Stimulated activated naive B cell treated with anti-CD40 and anti-IgM and Interleukin-4, amounts not matched to agents 10 μg/mL and 1 μg/mL and 100 μg/mL, for 72 hours (primary cell): Measurements from ENCODE around the gene GCG.

Experiments used
- ATAC-seq, 2 donors: fragments of 150-1000 bp; cut with Tn5 transposase; replicated peaks; 2 replicates each; pipeline ENCODE4 v1.10.0; 2021; ENCODE audit warnings: moderate library complexity in 1 of 2
- DNase-seq: peaks from one replicate; pipeline ENCODE4 v3.0.0; 2021
- H3K27ac Mint-ChIP-seq: one replicate; pipeline ENCODE4 v1.8.0; 2022; ENCODE audit warnings: mild to moderate bottlenecking, mixed read lengths
- H3K27me3 Mint-ChIP-seq, 2 donors: one replicate each; pipeline ENCODE4 v1.8.0; 2022; ENCODE audit warnings: mixed read lengths in 2 of 2
- H3K36me3 Mint-ChIP-seq, 2 donors: one replicate each; pipeline ENCODE4 v1.8.0; 2022; ENCODE audit warnings: mixed read lengths in 2 of 2, mild to moderate bottlenecking in 1 of 2
- H3K4me1 Mint-ChIP-seq, 2 donors: one replicate each; pipeline ENCODE4 v1.8.0; 2022; ENCODE audit warnings: mixed read lengths in 2 of 2, mild to moderate bottlenecking in 1 of 2
- H3K4me3 Mint-ChIP-seq, 2 donors: one replicate each; pipeline ENCODE4 v1.8.0; 2022; ENCODE audit warnings: mild to moderate bottlenecking in 2 of 2, mixed read lengths in 2 of 2, moderate library complexity in 1 of 2
- H3K9me3 Mint-ChIP-seq, 2 donors: one replicate each; pipeline ENCODE4 v1.8.0; 2022; ENCODE audit warnings: mixed read lengths in 2 of 2, mild to moderate bottlenecking in 1 of 2

GCG gene

GRCh38 chr2:162126111-162126519 lies 25.9 kb downstream of the GCG start:
- Mint-ChIP-seq H3K9me3 (no peaks in the 10 kb centered on the region), H3K36me3 (no peaks in the 10 kb centered on the region), H3K27ac (peak overlapping the region; percentile 6), H3K4me1 (peaks cover 18 to 22% of the 10 kb centered on the region in 2 donors), H3K4me3 (no peak overlapping the region), H3K27me3 (no peaks in the 10 kb centered on the region)
- ATAC-seq (peak; percentile 95 to 97), DNase-seq (peak; percentile 41)

- H3K4me1 Mint-ChIP-seq, result peaks cover 18 to 22% of the 10 kb centered on the region in 2 donors
- no peak overlapping the region for H3K4me3 Mint-ChIP-seq
- no peaks in the 10 kb centered on the region for H3K27me3 Mint-ChIP-seq
- DNase-seq (no peak), ATAC-seq (no peak)
- no peaks in the 10 kb centered on the region for H3K36me3 Mint-ChIP-seq
- no peaks in the 10 kb centered on the region for H3K9me3 Mint-ChIP-seq
- H3K27ac Mint-ChIP-seq, result no peak overlapping the region
Measured at GRCh38 chr2:162125138-162125537, 26.9 kb downstream of the GCG start.

DNA sequence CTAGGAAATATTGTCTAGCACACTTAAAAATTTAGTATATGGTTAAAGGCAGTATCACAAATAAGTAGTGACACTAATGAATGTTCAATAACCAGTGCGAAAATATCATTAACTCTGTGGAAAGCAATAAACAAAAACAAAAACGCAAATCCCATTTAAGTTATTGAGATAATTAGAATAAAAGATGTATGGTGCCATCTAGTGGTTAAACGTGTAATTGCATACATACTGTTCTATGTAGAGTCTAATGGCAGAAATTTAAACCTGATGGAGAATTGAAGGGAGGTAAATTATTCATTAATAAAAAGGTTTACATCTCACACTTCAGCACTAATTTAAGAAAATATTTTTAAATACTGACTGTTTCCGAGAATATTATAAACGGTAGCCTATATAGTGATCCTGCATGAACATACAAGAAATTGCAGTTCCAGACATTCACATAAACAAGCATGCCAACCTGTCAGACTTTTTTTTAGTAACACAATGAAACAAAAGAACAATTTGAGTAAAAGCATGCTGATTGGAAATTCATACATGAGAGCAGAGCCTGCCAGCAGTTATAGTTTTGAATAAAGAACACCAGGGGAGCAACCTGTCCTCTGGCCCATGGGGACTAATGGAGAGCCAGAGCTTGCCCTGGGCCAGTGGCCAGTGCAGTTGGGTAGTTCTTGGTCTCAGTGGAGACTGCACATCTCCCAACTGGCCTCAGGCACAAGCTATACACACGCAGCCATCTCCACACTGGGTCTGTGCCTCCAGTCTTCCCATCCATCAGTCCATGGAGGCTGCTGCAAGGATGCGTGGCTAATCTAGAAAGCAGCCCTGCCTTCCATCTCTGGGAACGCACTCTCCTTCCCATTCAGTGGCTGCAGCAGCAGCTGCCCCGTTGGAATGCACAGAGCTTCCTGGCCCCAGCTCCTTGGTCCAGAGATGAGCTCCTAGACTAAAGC lies 28.0 kb downstream of the GCG start:
- Mint-ChIP-seq H3K4me3 (no peak overlapping the region), H3K27me3 (no peaks in the 10 kb centered on the region), H3K4me1 (peaks cover 18 to 22% of the 10 kb centered on the region in 2 donors), H3K36me3 (no peaks in the 10 kb centered on the region), H3K9me3 (no peaks in the 10 kb centered on the region), H3K27ac (no peak overlapping the region)
- ATAC-seq, result no peak
- no peak for DNase-seq

GRCh38 chr2:162118166-162119031 lies 33.6 kb downstream of the GCG start:
- Mint-ChIP-seq H3K4me3 (no peak overlapping the region), H3K36me3 (no peaks in the 10 kb centered on the region), H3K27ac (no peak overlapping the region), H3K4me1 (no peaks in the 10 kb centered on the region), H3K9me3 (peaks cover 1 to 6% of the 10 kb centered on the region in 2 donors), H3K27me3 (peaks cover 0 to 8% of the 10 kb centered on the region in 2 donors)
- DNase-seq (no peak), ATAC-seq (no peak)

DNA sequence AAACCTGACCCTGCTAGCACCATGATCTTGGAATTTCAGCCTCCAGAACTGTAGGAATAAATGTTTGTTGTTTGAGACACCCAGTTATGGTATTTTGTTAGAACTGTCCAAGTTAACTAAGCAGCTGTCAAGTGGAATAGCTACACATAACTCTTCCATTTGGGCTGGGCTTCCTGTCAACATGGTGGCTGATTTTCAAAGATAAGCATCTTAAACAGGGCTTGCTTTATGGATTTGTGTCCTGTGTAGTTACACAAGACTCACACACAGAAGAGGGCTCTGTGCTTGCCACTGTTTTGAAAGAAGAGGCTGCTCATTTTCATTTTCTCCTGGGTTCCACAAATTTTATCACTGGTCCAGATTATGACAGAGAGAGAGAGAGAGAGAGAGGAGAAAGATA lies 35.7 kb downstream of the GCG start:
- H3K36me3 Mint-ChIP-seq, result no peaks in the 10 kb centered on the region
- peaks cover 0 to 8% of the 10 kb centered on the region in 2 donors for H3K27me3 Mint-ChIP-seq
- no peak overlapping the region for H3K4me3 Mint-ChIP-seq
- ATAC-seq (no peak), DNase-seq (no peak)
- H3K27ac Mint-ChIP-seq, result no peak overlapping the region
- no peaks in the 10 kb centered on the region for H3K4me1 Mint-ChIP-seq
- peaks cover 1 to 6% of the 10 kb centered on the region in 2 donors for H3K9me3 Mint-ChIP-seq

GRCh38 chr2:162115076-162115475 lies 37.0 kb downstream of the GCG start:
- Mint-ChIP-seq H3K27me3 (peaks cover 0 to 9% of the 10 kb centered on the region in 2 donors), H3K4me1 (no peaks in the 10 kb centered on the region), H3K36me3 (no peaks in the 10 kb centered on the region), H3K4me3 (no peak overlapping the region), H3K27ac (no peak overlapping the region), H3K9me3 (peaks cover 1 to 6% of the 10 kb centered on the region in 2 donors)
- DNase-seq, result no peak
- no peak for ATAC-seq

- DNase-seq, result no peak
- Mint-ChIP-seq H3K27me3 (peaks cover 0 to 12% of the 10 kb centered on the region in 2 donors), H3K9me3 (peaks cover 1 to 6% of the 10 kb centered on the region in 2 donors), H3K36me3 (no peaks in the 10 kb centered on the region), H3K27ac (no peak overlapping the region), H3K4me1 (no peaks in the 10 kb centered on the region), H3K4me3 (no peak overlapping the region)
- no peak for ATAC-seq
Measured at GRCh38 chr2:162114271-162114670, 37.8 kb downstream of the GCG start.

DNA sequence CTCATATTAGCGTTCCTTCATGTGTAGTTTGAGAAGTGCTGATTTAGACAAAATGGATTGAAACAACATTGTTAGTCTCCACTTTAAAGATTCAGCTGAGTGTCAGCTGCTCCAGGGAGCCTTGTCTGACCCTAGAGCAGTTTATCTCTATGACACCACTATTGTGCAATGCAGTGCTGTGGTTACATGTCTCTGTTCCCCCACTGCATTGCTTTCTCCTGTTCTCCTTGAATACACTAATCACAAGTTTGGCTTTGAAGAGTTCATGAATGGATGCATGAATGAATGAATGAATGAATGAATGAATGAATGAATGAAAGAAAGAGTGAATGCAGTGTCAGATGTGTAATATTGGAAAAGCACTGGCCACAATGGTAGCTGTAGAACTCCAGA lies 38.3 kb downstream of the GCG start:
- no peak overlapping the region for H3K27ac Mint-ChIP-seq
- H3K4me1 Mint-ChIP-seq, result no peaks in the 10 kb centered on the region
- peaks cover 1 to 6% of the 10 kb centered on the region in 2 donors for H3K9me3 Mint-ChIP-seq
- DNase-seq (no peak), ATAC-seq (no peak)
- H3K36me3 Mint-ChIP-seq, result no peaks in the 10 kb centered on the region
- no peak overlapping the region for H3K4me3 Mint-ChIP-seq
- peaks cover 0 to 12% of the 10 kb centered on the region in 2 donors for H3K27me3 Mint-ChIP-seq

DNA sequence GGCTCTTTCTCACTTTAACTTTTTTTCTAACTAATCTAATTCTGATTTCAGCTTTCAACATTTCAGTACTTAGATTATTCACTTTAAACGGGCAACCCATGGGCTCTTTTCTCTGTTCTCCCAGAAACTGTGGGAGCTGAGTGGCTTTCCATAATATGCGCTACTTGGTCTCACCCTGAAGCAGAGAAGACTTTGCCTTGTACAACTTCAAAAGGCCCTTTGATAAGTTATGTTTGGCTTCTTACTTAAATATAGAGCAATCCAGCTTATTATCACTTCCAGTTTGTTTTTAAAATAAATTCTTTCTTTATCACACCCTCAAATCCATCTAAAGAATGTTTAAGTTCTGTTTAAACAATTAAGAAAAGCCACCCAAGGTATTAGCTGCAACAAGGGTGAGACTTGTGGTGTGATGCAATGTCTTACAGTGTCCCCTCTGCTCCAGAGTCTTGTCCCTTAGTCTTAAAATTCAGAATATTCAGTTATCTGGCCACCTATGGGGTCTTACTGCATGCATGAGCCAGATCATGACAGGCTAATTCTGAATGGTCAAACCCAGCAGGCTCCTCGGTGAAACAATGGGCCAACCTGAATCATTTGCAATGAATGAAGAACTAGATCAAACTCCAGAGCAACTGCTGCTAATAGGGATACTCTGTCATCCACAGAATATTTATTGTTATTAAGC lies 38.8 kb downstream of the GCG start:
- H3K27me3 Mint-ChIP-seq, result peaks cover 0 to 14% of the 10 kb centered on the region in 2 donors
- H3K4me1 Mint-ChIP-seq, result peaks cover 2% of the 10 kb centered on the region in 2 donors
- no peak for DNase-seq
- ATAC-seq, result no peak
- H3K27ac Mint-ChIP-seq, result no peak overlapping the region
- no peak overlapping the region for H3K4me3 Mint-ChIP-seq
- peaks cover 1 to 6% of the 10 kb centered on the region in 2 donors for H3K9me3 Mint-ChIP-seq
- H3K36me3 Mint-ChIP-seq, result no peaks in the 10 kb centered on the region

DNA sequence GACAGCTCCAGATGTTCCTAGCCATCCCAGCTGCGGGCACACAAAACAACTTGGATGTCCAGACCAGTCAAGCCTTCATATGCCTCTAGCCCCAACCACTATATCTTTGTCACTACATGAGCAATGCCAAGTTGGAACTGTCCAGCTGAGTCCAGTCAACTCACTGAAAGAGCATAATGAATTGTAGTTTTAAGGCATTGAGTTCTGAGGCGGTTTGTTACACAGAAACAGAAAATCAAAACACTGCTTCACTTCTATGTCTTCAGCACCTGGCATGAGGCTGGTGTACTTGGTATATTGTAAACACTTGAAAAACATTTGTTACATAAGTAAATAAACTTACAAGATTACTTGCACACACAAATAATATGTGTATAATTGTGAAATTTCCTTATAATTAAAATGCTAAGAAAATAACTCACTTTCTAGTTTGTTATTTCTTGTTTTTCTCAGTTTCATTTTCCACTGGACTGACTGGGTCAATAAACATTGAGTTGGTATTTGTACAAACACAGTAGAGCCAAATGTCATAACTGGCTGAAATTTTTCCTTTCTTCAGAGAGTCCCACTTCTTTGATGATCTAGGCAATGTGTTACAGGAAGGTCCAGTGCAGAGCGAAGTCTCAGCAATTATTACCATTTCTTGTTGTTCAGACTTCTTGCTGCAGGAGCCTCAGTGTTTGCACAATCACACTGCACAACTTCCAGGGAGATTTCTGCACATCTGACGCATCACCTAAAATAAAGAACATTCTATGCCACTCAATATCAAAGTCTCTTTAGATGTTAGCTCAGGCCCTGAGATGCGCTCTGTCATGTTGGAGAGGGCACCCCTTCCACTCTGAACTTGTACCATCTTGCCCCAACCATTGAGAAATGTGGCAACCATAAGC lies 39.8 kb downstream of the GCG start:
- no peak for DNase-seq
- peaks cover 6 to 11% of the 10 kb centered on the region in 2 donors for H3K4me1 Mint-ChIP-seq
- H3K27me3 Mint-ChIP-seq, result peaks cover 0 to 18% of the 10 kb centered on the region in 2 donors
- H3K36me3 Mint-ChIP-seq, result no peaks in the 10 kb centered on the region
- no peak for ATAC-seq
- H3K9me3 Mint-ChIP-seq, result peaks cover 1 to 6% of the 10 kb centered on the region in 2 donors
- H3K27ac Mint-ChIP-seq, result no peak overlapping the region
- no peak overlapping the region for H3K4me3 Mint-ChIP-seq

- H3K36me3 Mint-ChIP-seq, result no peaks in the 10 kb centered on the region
- DNase-seq, result no peak
- no peak for ATAC-seq
- no peak overlapping the region for H3K27ac Mint-ChIP-seq
- H3K4me1 Mint-ChIP-seq, result peaks cover 9 to 11% of the 10 kb centered on the region in 2 donors
- H3K9me3 Mint-ChIP-seq, result no peaks in the 10 kb centered on the region
- peaks cover 0 to 15% of the 10 kb centered on the region in 2 donors for H3K27me3 Mint-ChIP-seq
- H3K4me3 Mint-ChIP-seq, result no peak overlapping the region
Measured at GRCh38 chr2:162107361-162107901, 44.6 kb downstream of the GCG start.

GRCh38 chr2:162106746-162107145 lies 45.3 kb downstream of the GCG start:
- ATAC-seq (no peak), DNase-seq (no peak)
- Mint-ChIP-seq H3K4me1 (peaks cover 9 to 11% of the 10 kb centered on the region in 2 donors), H3K9me3 (no peaks in the 10 kb centered on the region), H3K4me3 (no peak overlapping the region), H3K36me3 (no peaks in the 10 kb centered on the region), H3K27me3 (peaks cover 0 to 15% of the 10 kb centered on the region in 2 donors), H3K27ac (no peak overlapping the region)

DNA sequence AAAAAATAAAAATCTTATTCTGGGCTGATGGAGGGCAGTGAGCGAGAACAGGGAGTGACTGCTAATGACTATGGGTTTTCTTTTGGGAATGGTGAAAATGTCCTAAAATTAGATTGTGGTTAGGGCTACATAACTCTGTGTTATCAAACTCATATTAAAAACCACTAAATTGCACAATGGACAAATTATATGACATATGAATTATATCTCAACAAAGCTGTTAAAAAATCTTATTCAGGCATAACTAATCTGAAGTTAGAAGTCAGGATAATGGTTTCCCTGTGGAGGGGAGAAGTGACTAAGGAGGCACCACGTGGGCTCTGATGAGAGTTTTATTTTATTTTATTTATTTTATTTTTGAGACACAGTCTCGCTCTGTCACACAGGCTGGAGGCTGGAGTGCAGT lies 45.9 kb downstream of the GCG start:
- peaks cover 0 to 15% of the 10 kb centered on the region in 2 donors for H3K27me3 Mint-ChIP-seq
- peaks cover 9 to 11% of the 10 kb centered on the region in 2 donors for H3K4me1 Mint-ChIP-seq
- H3K36me3 Mint-ChIP-seq, result no peaks in the 10 kb centered on the region
- H3K4me3 Mint-ChIP-seq, result no peak overlapping the region
- no peak for ATAC-seq
- H3K27ac Mint-ChIP-seq, result no peak overlapping the region
- DNase-seq, result no peak
- H3K9me3 Mint-ChIP-seq, result no peaks in the 10 kb centered on the region
